ENCODE results near the gene C1orf167.

Gene C1orf167

DNA sequence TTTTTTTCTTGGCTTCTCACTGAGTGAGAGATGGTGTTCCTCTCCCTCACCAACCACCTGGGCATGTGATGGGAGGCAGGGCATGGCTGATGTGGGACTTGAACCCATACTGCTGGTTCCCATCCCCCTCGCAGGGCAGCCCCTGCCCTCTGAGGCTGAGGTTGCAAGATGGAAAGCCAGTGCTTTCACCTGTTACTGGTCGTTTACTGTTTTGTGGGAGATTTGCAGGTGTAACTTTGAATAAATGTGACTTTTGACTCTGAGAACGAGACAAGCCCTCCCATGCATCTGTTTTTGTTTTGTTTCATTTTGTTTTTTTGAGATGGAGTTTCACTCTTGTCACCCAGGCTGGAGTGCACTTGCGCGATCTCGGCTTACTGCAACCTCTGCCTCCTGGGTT, 21.6 kb downstream of the C1orf167 start:
- in situ Hi-C loops (cut with HindIII; ENCODE audit: low sequenced_read_pairs): no loop called here

DNA sequence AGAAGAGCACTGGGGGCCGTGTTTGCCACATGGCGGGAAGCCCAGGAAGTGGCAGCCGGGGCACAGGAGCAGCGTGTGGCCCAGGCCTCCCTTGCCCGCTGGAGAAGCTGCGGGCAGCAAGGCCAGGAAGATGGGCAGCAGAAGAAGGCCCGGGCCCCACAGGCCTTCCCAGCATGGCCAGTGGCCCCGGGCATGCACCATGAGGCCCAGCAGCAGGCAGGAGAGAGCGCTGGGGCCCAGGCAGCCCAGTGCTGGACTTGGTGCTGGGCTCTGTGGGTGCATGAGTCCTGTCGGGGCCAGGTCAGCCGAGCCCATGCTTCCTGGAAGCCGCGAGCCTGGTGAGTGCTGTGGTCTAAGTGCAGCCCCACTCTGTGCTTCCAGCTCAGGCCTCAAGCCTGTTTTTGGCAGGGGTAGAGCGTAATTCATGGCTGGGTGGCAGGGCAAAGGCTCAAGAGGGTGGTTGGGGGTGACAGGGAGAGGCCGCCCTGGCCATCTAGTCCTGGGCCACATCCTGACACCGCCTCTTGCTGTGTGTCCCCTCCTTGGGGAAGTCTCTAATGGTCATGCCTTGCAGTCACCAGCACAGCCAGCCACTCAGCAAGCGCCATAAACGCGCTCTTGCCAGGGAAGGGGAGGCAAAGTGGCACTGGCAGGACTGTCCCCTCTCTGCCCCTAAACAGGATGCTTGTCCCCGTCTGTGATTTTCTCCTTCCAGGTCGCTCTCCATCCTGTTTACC, 22.4 kb downstream of the C1orf167 start:
- in situ Hi-C loops (cut with HindIII; ENCODE audit: low sequenced_read_pairs): no loop called here

DNA sequence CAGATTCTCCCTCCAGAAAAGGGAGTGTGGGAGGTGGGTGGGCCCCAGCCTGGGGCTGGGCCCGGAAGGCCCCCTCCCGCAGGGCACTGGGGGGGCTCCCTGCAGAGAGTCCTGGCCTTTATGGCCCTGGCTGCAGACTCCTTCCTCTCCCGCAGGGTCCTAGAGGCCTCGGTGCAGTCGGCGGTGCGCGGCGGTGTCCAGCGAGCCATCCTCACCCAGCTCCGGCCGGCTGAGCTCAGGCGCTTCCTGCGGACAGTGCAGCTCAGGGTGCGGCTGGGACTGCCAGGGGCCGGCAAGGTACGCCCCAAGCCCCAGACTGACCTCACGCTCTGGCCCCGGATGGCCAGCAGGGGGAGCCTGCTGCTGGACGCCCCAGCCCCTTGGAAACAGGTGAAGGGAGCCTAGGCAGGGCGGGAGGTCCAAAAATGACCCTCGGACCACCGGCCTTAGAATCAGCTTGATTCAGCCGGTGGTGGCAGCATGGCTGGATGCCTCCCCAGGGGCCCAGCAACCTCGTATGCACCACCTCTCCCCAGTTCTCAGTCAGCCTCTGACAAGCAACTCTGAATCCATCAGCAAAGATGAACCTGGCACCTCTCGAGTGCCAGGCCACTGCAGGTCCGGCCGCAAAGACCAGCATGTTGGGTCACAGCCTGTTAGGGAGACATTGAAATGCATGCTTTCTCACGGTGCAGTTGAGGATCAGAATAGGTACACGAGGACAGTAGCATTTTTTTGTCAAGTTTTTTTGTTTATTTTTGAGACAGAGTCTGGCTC, 23.2 kb downstream of the C1orf167 start:
- in situ Hi-C loops (cut with HindIII; ENCODE audit: low sequenced_read_pairs): no loop called here

DNA sequence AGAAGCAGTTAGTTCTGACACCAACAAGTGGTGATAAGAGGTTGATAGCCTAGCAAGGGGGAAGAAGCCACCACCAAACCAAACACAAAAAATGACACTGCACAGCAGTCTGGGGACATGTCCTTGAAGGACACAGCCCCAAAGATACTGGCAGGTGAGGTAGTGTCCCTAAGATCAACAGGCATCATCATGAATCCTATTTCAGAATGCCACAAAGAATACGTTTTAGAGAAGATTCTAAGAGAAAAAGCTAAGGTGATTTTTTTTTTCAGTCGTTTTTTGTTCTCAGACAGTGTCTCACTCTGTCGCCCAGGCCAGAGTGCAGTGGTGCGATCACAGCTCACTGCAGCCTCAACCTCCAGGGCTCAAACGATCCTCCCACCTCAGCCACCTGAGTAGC, 24.2 kb downstream of the C1orf167 start:
- in situ Hi-C loops (cut with HindIII; ENCODE audit: low sequenced_read_pairs): no loop called here

DNA sequence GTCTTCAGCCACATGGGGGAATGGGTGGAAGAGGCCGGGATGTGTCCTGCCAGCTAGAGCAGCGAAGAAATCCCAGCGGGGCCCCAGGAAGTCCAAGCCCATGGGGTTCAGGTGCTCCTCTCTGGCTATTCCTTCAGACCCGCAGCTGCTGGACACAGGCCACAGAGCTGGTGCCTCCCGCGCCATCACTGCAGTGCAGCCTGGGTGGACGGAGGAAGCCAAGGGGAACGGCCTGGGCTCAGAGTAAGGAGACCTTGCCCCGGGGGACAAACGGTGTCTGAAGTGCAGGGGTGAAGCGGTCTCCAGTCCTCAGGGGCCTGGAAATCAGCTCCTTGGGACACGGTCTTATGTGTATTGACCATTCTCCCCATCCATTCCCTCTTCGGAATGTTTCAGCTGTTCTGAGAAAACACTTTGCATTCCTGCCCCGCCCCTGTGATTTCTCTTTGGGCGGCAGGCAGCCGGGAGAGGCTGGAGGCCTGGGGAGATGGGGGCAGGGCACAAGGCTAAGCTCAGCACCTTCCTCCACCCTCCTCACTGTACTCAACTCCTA, 25.3 kb downstream of the C1orf167 start:
- in situ Hi-C loops (cut with HindIII; ENCODE audit: low sequenced_read_pairs): no loop called here

DNA sequence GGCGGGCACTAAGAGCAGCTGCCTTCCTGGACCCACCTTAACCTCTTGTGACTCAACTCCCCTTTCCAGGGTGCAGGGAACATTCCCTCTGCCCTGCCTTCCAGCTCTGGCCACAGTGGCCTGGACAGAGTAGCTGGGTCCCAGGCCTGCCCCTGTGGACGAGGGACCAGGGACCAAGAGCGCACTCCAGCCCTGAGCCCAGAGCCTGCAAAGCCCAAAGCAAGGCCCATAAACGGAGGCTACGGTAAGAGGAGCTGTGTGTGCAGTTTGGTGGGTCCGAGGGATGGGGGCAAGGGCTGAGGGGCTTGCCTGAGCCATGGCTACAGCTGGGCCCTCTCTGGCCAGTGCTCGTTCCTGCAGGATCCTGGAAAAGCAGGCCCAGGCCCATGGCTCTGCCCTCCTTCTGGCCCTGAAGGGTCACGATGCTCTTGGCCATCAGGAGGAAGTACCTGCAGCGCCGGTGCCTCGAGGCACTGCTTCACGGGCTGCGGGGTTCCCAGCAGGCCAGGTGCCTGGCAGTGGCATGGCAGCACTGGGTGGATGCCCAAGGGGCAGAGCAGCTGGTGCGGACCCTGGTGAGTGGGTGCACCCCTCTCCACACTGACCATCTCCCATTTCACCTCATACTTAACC, 25.9 kb downstream of the C1orf167 start:
- in situ Hi-C loops (cut with HindIII; ENCODE audit: low sequenced_read_pairs): no loop called here

DNA sequence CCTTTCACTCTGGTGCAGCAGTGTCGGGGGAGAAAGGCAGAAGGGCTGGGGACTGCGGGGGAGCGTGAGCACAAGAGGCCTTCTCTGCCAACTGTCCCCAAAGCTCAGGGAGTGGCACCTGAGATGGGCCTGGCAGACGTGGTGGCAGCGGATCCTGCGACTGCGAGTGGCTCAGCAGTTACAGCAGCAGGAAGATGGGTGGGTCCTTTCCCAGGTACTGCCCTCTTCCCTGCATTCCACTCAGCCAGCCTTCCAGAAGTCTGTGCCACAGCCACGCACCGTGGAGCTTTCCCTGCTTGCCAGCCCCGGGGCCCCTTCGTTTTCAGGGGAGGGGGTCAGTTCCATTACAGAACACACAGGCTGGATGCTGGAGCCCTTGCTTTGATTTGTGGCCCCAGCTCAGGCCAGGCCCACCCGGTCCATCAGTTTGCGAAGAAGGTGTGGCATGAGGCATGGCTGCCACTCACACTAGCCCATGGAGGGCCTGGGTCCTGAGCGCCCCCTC, 26.6 kb downstream of the C1orf167 start:
- in situ Hi-C loops (cut with HindIII; ENCODE audit: low sequenced_read_pairs): no loop called here

DNA sequence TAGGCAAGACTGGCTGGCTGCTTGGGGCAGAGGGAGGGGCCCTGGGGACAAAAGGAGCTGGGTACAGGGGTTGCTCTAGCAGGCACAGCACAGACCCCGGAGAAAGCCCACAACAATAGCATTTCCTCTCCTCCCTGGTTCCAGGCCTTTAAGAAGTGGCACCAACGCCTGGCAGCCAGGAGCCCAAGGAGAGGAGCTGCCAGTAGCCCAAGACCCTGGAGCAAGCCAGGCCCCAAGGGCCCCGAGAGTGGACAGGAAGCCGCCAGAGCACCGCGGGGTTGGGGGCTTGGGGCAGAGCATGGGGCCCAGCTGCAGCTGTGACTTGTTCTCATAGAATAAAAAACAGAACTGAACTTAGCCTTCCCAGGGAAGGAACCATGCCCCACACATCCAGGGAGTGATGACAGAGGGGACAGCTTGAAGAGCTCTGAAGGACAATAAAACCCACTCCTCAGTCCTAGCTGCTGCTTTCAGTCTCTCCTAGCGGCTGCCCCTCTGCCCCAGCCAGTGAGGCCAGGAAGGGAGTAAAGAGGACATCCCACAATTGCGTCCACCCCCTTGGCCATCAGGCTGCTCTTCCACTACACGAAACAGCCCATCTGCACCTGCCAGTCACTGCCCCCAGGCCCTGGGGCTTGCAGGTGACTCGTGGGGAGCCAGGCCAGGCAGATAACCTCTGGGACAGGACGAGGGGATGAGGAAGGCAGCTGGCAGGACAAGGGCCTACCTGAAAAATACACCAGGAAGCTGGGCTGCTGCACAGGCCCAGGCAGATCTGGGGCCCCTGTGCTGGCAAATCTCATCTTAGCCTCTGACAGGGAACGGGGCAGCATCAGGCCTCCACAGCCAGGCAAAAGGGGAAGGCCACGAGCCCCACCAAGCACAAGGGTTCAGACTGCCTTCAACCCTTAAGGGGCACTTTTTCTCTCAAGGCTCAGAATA, 27.4 kb downstream of the C1orf167 start:
- in situ Hi-C loops (cut with HindIII; ENCODE audit: low sequenced_read_pairs): loop anchor here (10.0 kb wide), 1 partner anchor 125 kb away; the partner anchor contains the start of gene FBXO6

DNA sequence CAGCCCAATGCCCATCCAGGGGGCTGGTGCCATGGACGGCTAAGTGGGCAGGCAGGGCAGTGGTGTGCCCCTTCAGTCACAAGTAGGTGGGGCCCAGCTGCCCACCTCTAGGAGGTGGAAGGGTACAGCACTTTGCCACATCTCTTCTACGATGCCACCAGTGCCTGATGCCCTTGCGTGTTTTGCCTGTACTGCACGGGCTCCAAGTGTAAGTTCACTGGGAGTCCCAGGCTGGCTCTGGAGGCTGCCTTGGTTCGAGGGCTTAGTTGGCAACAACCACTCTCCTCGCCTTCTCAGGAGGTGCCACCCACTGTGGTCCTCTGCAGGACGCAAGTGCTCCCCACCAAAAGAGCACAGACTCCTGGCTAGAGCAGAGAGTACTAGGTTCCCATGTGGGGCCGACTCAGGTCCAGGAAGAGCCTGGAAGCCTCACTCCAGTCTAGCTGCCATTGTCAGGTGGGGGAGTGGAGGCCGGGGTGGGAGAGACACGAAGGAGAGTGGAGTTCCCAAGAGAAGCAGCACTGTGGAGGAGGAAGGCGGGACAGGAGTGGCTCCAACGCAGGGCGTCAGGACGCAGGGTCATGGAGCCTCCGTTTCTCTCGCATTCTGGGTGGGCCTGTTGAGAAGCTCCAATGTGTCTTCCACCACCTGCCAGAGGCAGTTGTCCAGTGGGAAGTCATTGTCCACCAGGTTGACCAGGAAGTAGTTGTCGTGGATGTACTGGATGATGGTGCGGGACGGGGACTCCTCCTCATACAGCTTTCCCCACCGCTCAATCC, 28.3 kb downstream of the C1orf167 start:
- in situ Hi-C loops (cut with HindIII; ENCODE audit: low sequenced_read_pairs): loop anchor here (10.0 kb wide), 1 partner anchor 125 kb away; the partner anchor contains the start of gene FBXO6

DNA sequence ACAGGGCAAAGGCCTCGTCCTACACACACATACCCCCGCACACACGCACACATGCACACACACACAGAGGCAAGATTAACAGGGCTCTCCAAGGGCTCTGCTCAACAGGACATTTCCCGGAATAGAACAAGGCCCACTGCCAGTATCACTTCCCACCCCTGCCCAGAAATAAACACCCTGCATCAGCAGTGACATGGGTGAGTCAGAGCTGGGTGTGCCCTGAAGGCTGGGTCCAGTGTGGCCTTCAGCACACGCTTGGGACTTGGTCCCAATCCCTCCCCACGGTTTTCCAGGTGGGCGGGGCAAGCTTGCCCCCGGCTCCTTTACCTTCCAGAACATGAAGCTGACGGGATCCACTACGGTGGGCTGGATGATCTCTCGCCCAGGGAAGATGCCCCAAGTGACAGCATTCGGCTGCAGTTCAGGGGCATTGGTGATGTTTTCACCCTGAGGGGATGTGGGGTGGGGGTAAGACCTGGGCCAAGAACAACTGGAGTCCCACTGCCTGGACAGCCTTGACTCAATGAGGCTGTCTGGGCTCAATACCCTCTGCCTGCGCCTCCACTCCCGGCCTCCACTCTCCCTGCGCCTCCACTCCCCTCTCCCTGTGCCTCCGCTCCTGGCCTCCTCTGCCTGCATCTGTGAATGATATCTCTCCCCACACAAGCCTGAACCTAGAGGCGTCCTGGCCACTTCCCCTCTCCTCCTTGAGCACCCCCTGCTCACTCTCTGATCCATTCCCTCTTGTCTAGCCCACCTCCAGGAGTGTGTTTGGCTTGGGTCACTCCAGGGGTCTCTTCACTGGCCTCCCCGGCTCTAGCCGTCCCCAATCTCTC, 29.1 kb downstream of the C1orf167 start:
- in situ Hi-C loops (cut with HindIII; ENCODE audit: low sequenced_read_pairs): loop anchor here (10.0 kb wide), 1 partner anchor 126 kb away; the partner anchor contains the start of gene FBXO6

DNA sequence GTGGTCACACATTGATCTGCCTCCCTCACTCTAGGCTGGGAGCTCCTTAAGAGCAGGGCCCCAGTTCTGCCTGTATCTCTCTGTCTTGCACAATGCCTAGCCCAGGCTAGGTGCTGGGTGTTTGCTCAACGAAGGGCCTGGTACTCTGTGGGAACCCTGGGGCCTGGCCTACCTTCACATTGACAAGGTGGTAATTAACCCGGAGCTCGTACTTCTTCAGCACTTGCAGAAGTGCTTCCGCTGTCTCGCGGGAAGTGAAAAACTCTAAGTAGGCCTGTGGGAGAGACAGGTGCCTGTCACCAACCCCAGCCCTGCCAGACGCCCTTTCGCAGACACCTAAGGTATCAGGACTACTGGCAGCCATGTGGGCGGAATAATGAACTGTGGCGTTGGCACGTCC, 30.1 kb downstream of the C1orf167 start:
- in situ Hi-C loops (cut with HindIII; ENCODE audit: low sequenced_read_pairs): loop anchor here (10.0 kb wide), 1 partner anchor 127 kb away; the partner anchor contains the start of gene FBXO6

DNA sequence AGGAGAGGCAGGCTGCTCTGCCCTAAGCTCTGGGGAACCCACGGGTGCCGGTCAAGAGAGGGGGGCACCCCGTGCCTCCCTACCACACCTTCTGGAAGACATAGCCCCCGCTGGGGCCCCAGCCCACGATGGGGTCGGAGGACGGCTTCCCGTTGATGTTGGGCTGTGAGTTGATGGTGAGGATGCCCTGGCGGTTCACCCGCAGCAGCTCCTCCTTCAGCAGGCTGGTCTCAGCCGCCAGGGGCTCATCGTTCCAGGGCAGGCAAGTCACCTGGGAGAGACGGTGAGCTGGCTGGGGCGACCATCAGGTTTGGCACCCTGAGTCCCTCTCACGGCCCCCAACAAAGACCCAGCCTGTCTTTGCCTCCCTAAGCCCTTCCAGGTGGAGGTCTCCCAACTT, 31.8 kb downstream of the C1orf167 start:
- in situ Hi-C loops (cut with HindIII; ENCODE audit: low sequenced_read_pairs): loop anchor here (10.0 kb wide), 1 partner anchor 129 kb away; the partner anchor contains the start of gene FBXO6

DNA sequence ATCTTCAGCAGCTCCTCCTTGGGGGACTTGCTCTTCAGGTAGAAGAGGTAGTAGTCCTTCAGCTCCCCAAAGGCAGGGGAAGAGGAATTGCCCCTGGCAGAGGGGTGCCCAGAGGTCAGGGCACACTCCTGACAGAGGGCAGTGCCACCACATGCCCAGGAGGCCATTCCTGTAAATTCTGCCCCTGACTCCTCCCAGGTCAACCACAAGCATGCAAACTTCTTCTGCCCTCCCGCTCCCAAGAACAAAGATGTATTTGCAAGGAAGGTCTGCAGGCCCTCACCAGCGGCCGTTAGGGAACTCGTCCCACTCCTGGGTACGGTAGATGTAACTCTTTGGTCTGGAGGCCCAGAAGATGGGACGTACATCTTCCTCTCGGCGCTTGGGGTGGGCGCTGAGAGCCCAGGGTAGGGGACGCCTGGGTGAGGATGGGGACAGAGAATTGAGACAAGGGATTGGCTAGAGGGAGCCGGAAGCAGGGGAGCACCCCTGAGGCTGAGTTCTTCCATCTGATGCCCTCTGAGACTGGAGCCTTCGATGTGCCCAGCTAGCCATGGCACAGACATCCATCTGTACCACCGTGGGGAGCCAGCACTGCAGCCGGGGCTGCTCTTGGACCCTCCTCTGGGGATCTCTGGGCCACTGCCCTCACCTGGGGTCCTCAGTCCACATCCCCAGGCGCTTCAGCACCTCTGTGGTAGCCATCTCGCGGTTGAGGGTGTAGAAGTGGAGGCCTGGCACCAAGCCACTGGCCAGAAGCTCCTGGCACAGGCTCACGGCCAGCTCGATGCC, 32.6 kb downstream of the C1orf167 start:
- in situ Hi-C loops (cut with HindIII; ENCODE audit: low sequenced_read_pairs): loop anchor here (10.0 kb wide), 1 partner anchor 130 kb away; the partner anchor contains the start of gene FBXO6

DNA sequence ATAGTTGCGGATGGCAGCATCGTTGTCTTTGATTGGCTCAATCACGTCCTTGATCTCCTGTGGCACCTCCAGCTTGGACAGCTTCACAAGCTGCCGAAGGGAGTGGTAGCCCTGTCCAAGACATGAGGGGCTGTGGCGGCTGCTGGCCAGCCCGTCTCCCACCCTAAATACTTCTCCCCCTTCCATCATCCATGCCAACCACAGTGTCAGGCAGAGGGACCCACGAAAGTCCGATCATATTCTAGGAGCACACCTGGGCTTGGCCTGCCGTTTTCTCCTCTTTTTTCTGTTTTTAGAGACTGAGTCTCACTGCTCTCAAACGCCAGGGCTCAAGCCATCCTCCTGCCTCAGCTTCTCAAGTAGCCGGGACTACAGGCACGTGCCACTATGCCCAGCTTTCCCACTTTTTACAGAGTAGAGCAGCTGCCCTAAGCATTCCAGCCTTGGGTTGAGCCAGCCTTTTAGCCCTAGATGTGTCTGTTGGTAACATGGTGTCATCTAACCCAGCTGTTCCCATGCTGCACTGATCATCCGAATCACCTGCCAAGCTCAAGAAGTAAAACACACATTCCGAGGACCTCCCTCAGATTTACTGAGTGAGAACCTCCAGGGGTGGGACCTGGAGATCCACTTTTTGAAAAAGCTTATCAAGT, 33.4 kb downstream of the C1orf167 start:
- in situ Hi-C loops (cut with HindIII; ENCODE audit: low sequenced_read_pairs): loop anchor here (10.0 kb wide), 1 partner anchor 131 kb away; the partner anchor contains the start of gene FBXO6

DNA sequence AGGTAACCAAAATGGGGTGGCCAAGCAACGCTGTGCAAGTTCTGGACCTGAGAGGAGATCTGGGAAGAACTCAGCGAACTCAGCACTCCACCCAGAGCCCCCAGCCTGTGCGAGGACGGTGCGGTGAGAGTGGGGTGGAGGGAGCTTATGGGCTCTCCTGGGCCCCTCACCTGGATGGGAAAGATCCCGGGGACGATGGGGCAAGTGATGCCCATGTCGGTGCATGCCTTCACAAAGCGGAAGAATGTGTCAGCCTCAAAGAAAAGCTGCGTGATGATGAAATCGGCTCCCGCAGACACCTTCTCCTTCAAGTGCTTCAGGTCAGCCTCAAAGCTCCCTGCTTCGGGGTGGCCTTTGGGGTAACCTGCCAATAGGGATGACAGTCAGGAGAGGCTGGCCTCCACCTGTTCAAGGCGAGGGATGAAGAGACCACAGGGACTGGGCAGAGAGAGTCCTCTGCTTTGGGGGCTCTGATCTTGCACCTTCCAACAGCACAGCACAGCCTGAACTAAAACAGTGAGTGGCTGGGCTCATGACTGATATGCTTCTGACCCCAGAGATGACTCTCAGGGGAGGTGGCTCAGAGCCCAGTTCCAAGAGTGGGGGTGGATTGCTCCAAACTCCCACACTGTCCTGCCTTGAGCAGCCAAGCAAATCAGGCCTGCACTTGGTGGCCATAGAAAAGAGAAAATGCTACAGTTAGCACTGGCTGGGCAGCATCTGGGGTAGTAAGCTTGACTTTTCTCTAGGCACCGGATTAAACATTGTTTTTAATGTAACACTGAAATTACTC, 34.2 kb downstream of the C1orf167 start:
- in situ Hi-C loops (cut with HindIII; ENCODE audit: low sequenced_read_pairs): loop anchor here (10.0 kb wide), 1 partner anchor 131 kb away; the partner anchor contains the start of gene FBXO6
